Vagina (tissue), 2 donors: ENCODE measurements around the gene CARD14.

Experiments used
- POLR2A ChIP-seq, 2 donors: fragments of 450-650 bp; IDR thresholded peaks; one replicate each; pipeline ENCODE4 v1.6.1; 2017; ENCODE audit warnings: antibody characterized with exemption in 2 of 2, mild to moderate bottlenecking in 2 of 2, moderate library complexity in 2 of 2
- POLR2AphosphoS5 ChIP-seq, 2 donors: sonication (generic); formaldehyde crosslinking; IDR thresholded peaks; one replicate each; pipeline ENCODE4 v1.9.0; 2017; ENCODE audit warnings: antibody characterized with exemption in 2 of 2, mild to moderate bottlenecking in 2 of 2, low read depth in 1 of 2; ENCODE audit not compliant: insufficient read depth in 1 of 2
- TF ChIP-seq, protein P1 (sequence below), 3 experiments: fragments of 450-650 bp in 2 of 3; fragments of 200-600 bp in 1 of 3; sonication (generic) in 1 of 3; IDR thresholded peaks; one replicate each; pipeline ENCODE4 v1.5.1; 2017 to 2019; ENCODE audit warnings: antibody characterized with exemption in 3 of 3, mild to moderate bottlenecking in 2 of 3, moderate library complexity in 2 of 3

DNA sequence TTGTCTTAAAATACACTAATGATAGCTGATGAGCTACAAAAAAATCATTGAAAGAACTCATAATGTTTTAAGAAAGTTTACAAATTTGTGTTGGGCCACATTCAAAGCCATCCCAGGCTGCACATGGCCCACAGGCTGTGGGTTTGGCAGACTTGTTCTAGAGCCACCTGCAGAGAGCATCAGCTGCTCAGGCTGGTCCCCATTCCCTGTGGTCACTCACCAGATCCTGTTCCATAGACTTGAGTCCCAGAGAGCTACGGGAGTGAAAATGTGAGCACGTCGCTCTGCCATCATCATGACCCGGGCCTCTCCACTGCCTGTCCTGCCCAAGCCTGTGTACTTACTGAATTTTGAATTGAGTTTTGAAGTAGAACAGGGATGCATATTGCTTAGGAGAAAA, 57.3 kb downstream of the CARD14 start:
- TF ChIP-seq, protein P1, sequence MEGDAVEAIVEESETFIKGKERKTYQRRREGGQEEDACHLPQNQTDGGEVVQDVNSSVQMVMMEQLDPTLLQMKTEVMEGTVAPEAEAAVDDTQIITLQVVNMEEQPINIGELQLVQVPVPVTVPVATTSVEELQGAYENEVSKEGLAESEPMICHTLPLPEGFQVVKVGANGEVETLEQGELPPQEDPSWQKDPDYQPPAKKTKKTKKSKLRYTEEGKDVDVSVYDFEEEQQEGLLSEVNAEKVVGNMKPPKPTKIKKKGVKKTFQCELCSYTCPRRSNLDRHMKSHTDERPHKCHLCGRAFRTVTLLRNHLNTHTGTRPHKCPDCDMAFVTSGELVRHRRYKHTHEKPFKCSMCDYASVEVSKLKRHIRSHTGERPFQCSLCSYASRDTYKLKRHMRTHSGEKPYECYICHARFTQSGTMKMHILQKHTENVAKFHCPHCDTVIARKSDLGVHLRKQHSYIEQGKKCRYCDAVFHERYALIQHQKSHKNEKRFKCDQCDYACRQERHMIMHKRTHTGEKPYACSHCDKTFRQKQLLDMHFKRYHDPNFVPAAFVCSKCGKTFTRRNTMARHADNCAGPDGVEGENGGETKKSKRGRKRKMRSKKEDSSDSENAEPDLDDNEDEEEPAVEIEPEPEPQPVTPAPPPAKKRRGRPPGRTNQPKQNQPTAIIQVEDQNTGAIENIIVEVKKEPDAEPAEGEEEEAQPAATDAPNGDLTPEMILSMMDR (IDR thresholded peaks at IDR 0.05), result no peak
- TF ChIP-seq POLR2A (IDR thresholded peaks at IDR 0.05) (no peak), POLR2AphosphoS5 (IDR thresholded peaks at IDR 0.05; ENCODE audit: insufficient read depth in 1 of 2, low read depth in 1 of 2) (no peak)
